ENCODE results near the gene CSNK1G2.
"Not testable (repeated sequence)": the region's sequence is repeated elsewhere in the genome, so short reads cannot be mapped to it uniquely, and the experiment has no call there.

The CSNK1G2 gene

DNA sequence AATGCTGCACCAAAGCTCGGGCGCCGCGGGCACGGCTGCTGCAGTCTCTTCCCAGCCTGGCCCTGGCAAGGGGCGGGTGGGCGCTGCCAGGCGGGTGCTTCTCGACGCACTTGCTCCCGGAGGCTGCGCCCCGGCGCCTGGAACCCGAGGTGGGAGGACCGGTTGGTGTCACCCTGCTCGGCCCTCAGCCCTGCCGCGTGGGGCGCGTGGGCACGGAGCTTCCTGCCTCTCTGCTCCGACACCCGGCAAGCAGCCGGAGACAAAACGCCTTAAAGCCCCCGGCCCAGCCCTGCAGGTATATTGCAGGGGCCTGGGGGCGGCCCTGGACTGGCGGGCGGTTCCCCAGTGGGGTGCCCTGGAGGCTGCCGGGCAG, 39.8 kb downstream of the CSNK1G2 start:
- H3K4me3 ChIP-seq: no peak overlapping the region
- no peak overlapping the region for H3K27ac ChIP-seq

GRCh38 chr19:1981253-1981652, 40.3 kb downstream of the CSNK1G2 start:
- Histone ChIP-seq H3K4me3 (no peak overlapping the region), H3K27ac (no peak overlapping the region)

- Histone ChIP-seq H3K27ac (no peak overlapping the region), H3K4me3 (no peak overlapping the region)
These were observed 43.4 kb downstream of the CSNK1G2 start for GRCh38 chr19:1984357-1984756.

DNA sequence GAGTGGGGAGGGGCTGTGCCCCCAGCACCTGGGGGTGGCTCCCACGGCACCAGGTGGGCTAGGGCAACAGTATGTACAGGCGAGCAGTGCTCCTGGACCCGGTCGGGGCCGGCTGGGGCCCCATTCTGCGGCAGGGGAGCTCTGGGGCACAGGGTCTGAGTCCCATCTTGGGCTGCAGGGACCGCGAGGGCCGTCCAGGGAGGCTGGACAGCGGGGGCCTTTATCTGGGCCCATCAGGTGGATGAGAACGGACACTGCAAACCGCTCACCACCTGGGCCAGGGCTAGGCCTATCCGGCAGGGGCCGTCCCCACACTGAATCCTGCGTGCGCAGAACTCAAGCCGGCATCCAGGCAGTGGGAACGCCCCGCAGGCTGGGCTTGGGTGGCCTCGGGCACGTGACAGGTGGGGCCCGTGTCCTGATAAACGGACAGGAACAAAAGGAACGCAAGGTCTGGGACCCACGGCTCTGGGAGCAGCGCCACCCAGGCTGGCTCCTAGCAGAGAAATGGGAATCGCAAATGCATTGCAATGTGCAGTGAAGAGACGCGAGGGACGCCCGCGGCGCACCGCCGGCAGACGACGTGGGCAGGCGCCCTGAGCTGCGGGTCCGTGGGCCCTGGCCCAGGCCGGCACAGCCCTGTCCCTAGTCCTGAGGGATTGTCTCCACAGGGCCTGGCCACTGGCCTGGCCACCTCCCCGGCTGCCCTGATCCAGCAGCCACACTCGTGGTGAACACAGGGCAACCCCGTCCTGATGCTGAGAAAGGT, 44.8 kb downstream of the CSNK1G2 start:
- Histone ChIP-seq H3K27ac (no peak overlapping the region), H3K4me3 (no peak overlapping the region)

DNA sequence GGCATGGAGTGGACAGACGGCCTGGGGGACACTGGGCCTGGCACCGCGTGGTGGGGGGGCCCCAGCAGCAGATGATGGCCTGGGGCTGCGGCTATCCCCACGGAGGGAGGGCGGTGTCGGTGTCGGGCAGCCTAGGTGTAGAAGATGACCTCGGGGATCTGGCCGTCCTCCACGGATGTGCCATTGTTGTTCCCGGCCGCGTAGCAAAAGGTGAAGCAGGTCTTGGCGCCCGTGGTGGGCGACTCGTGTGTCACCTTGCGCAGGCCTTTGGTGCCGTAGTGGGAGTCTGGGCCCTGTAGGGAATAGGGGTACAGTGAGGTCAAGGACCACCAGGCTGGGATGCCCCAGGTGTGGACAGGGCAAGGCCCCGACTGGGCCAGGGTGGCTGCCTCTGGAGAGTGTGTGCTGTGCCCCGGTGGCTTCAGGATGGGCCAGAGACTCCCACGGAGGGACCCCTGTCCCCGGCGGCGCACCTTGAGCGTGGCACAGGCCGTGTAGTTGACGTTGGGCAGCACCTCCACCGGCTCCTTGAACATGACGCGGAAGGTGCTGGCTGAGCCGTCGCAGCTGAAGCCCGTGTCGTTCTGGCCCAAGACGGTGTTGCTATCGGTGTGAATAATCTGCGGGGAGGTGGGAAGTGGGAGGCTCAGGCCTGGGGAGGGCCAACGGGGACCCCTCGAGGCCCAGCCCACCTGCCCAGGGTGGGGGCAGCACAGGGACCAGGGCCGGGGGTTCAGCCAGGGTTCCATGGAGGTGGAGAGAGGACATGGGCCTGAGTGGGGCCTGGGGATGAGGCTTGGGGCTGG, 45.6 kb downstream of the CSNK1G2 start:
- H3K27ac ChIP-seq: no peak overlapping the region

GRCh38 chr19:1987197-1988187, 46.5 kb downstream of the CSNK1G2 start:
- no peak overlapping the region for H3K27ac ChIP-seq
- no peak overlapping the region for H3K4me3 ChIP-seq

More for the DNA sequence above, 45.6 kb downstream of the CSNK1G2 start:
- H3K4me3 ChIP-seq: no peak overlapping the region

DNA sequence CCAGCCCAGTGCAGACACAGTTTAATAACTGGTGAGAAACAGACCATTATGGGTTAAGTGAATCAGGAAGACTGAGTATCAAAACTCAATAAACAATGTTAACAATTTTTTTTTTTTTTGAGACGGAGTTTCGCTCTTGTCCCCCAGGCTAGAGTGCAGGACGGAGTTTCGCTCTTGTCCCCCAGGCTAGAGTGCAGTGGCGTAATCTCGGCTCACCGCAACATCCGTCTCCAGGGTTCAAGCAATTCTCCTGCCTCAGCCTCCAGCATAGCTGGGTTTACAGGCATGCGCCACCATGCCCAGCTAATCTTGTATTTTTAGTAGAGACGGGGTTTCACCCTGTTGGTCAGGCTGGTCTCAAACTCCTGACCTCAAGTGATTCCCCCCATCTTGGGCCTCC, 47.5 kb downstream of the CSNK1G2 start:
- H3K4me3 ChIP-seq, H3K27ac ChIP-seq: not testable (repeated sequence)

DNA sequence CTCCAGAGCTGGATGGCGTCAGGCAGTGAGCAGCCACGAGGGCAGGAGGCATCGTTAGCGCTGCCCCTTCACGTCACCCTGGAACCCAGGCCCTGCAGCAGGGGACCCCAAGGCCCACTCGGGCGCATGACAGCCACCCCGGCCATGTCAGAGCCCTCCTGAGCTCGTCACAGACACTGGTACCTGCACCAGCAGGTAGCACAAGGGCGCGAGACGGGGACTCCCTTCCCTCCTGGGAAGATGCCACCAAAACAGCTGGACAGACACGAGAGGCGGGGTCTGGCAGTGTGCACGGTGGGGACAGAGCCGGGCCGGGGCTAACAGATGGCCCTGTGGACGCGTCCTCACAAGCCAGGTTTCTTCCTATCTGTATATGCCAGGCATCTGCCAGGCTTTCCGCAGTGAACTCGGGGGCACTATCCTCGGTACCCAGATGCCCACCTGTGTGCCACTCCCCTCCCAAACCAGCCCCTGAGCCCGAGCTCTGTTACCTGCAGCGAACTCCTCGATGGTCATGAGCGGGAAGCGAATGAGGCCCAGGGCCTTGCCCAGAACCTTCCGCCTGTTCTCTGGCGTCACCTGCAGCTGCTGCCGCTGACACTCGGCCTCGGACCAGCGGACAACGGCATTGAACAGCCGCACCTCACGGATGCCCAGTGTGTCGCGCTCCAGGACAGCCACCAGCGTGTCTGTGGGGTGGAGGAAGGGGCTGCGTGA, 48.7 kb downstream of the CSNK1G2 start:
- H3K4me3 ChIP-seq: no peak overlapping the region
- no peak overlapping the region for H3K27ac ChIP-seq

DNA sequence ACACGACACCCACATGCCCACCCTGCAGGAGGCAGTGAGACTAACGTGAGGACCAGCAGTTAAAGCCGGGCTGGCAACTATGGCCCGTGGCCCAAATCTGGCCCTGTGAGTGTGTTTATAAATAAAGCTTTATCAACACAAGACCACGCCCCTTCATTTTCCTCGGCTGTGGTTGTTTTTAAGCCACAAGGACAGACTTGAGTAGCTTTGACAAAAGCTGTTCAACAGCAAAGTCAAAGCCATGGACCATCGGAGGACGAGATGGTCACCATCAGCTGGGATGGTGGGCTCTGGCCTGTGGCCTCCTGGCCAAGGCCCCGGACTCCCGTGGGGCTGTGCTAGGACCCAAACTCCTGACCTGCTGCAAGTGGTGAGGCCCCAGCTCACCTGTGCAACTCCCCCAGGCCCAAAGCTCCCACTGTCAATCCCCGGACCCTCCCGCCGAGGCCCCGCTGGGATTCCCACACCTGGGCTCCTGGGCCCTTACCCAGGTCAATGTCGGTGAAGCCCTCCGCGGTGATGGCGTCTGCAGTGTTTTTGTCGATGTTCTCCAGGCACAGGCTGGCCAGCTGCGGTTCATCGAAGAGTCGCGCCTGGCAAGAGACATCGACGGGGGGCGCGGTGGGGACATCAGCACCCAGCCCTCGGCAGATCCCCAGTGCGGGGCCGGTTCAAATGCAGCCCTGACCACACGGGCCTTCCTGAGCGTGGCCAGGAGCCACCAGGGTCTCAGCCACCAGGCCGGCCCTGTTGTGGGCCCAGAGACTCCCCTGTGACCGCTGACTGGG, 49.5 kb downstream of the CSNK1G2 start:
- no peak overlapping the region for H3K27ac ChIP-seq
- H3K4me3 ChIP-seq: no peak overlapping the region

GRCh38 chr19:1991018-1991913, 50.3 kb downstream of the CSNK1G2 start:
- no peak overlapping the region for H3K27ac ChIP-seq

GRCh38 chr19:1992759-1993260, 51.8 kb downstream of the CSNK1G2 start:
- no peak overlapping the region for H3K4me3 ChIP-seq
- H3K27ac ChIP-seq: no peak overlapping the region

More at GRCh38 chr19:1991018-1991913, 50.3 kb downstream of the CSNK1G2 start:
- no peak overlapping the region for H3K4me3 ChIP-seq

GRCh38 chr19:1997353-1998233, 56.6 kb downstream of the CSNK1G2 start:
- Histone ChIP-seq H3K27ac (no peak overlapping the region), H3K4me3 (no peak overlapping the region)

DNA sequence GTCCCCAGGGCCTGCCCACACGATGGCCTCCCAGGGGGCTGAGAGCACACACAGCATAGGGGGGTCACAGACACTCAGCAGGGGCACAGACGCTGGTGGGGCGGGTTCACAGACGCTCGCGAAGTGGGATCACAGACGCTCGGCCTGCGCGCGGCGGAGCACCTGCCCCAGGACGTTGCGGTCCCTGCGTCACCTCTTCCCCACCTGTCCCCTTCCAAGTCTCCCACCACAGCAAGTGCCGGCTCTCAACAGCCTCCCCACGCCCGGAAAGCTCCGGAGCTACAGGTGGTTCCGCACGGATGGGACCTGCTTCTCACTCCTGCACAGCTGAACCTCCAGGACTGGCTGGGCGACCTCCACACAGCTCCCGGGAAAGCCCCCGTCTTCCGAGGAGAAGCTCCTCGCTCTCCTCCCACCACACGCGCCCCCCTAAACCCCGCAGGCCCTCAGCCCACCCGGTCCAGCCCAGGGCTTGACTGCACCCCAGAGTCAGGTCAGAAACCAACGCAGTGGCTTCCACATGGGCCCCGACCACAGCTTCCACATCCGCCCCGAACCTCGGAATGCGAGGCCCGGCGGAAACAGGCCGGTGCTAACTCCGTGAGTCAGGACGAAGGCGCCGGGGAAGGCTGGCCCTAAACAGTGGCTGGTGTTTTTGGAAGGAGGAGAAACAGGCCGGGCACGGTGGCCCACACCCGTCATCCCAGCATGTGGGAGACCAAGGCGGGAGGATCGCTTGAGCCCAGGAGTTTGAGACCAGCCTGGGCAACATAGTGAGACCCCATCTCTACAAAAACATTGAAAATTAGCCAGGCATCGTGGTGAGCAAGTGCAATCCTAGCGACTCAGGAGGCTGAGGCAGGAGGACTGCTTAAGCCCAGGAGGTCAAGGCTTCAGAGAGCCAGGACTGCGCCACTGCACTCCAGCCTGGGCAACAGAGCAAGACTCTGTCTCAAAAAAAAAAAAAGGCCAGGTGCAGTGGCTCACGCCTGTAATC, 58.0 kb downstream of the CSNK1G2 start:
- no peak overlapping the region for H3K27ac ChIP-seq
- H3K4me3 ChIP-seq: no peak overlapping the region

DNA sequence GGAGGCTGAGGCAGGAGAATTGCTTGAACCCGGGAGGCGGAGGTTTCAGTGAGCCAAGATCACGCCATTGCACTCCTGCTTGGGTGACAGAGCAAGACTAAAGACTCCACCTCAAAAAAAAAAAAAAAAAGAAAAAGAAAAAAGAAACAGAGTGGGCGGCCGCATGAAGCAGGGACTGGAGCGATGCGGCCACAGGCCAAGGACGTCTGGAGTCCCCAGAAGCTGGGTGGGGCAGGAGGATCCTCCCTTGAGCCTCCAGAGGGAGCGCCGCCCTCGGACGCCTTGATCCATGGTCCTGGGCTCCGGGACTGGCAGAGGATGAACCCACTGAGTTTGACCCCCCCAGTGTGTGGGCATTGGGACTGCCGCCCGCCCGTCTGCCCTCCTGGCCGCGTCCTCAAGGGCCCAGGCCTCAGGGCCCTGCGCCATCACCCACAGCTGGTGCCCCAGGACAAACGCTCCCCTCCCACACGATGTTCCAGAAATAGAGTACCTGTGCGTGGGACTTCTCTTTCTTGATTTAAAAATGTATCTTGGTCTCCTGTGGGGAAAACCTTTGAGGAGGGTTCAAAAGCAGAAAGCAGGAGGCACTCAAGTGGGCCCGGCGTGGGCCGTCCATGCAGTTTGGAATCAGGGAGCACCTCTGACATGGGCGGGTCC, 59.0 kb downstream of the CSNK1G2 start:
- H3K27ac ChIP-seq: no peak overlapping the region
- H3K4me3 ChIP-seq: no peak overlapping the region

- Histone ChIP-seq H3K27ac (no peak overlapping the region), H3K4me3 (no peak overlapping the region)
These were observed 62.9 kb downstream of the CSNK1G2 start for GRCh38 chr19:2003874-2004273.

Measured in skin epidermis (tissue), 12 donors.